ENCODE data around the gene PLPPR1.

GRCh38 chr9:101350285-101350684 lies 321.8 kb downstream of the PLPPR1 start:
- TF ChIP-seq, protein P1, sequence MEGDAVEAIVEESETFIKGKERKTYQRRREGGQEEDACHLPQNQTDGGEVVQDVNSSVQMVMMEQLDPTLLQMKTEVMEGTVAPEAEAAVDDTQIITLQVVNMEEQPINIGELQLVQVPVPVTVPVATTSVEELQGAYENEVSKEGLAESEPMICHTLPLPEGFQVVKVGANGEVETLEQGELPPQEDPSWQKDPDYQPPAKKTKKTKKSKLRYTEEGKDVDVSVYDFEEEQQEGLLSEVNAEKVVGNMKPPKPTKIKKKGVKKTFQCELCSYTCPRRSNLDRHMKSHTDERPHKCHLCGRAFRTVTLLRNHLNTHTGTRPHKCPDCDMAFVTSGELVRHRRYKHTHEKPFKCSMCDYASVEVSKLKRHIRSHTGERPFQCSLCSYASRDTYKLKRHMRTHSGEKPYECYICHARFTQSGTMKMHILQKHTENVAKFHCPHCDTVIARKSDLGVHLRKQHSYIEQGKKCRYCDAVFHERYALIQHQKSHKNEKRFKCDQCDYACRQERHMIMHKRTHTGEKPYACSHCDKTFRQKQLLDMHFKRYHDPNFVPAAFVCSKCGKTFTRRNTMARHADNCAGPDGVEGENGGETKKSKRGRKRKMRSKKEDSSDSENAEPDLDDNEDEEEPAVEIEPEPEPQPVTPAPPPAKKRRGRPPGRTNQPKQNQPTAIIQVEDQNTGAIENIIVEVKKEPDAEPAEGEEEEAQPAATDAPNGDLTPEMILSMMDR (IDR thresholded peaks at IDR 0.05; ENCODE audit: low read depth, low read length, missing input control), result no peak
- no peak for TF ChIP-seq YY1 (IDR thresholded peaks at IDR 0.05)
